Heart left ventricle (tissue), 16 donors: ENCODE results near the gene ARAP3. TPM values are rescaled to one million over a fixed set of nuclear protein-coding genes. Genes with fewer than 3 reads are reported as not detected.

Experiments used
- ATAC-seq, 4 donors: fragments of 200-7000 bp; cut with Tn5 transposase; one replicate each; pipeline ENCODE4 v1.9.1; 2020 to 2022; ENCODE audit warnings: moderate library complexity in 4 of 4, mild to moderate bottlenecking in 3 of 4, moderate number of reproducible peaks in 1 of 4
- DNase-seq, 5 donors: peaks; one replicate each; pipeline ENCODE4 v3.0.0-alpha.2; 2020
- H3K27ac ChIP-seq, 12 donors: fragments of 200-600 bp; sonication (generic) in 4 of 12; one replicate each; pipeline versions ENCODE4 v1.5.0 to v1.8.0; 2016 to 2022; ENCODE audit warnings: mild to moderate bottlenecking in 2 of 12
- H3K27me3 ChIP-seq, 9 donors: fragments of 200-600 bp; sonication (generic) in 2 of 9; one replicate each; pipeline versions ENCODE4 v1.5.1 to v1.8.0; 2016 to 2022; ENCODE audit warnings: mild to moderate bottlenecking in 3 of 9
- H3K36me3 ChIP-seq, 9 donors: fragments of 200-600 bp; sonication (generic) in 2 of 9; one replicate each; pipeline versions ENCODE4 v1.5.0 to v1.8.0; 2018 to 2022; ENCODE audit warnings: mild to moderate bottlenecking in 2 of 9
- H3K4me1 ChIP-seq, 12 donors: fragments of 200-600 bp; sonication (generic) in 4 of 12; one replicate each; pipeline versions ENCODE4 v1.5.0 to v1.8.0; 2016 to 2022; ENCODE audit warnings: mild to moderate bottlenecking in 3 of 12
- H3K4me3 ChIP-seq, 12 donors: fragments of 200-600 bp; sonication (generic) in 4 of 12; one replicate each; pipeline versions ENCODE4 v1.5.0 to v1.8.0; 2017 to 2022; ENCODE audit warnings: mild to moderate bottlenecking in 9 of 12, moderate library complexity in 4 of 12
- H3K9me3 ChIP-seq, 12 donors: fragments of 200-600 bp; sonication (generic) in 4 of 12; one replicate each; pipeline versions ENCODE4 v1.5.0 to v1.8.0; 2016 to 2022; ENCODE audit warnings: mild to moderate bottlenecking in 1 of 12
- CTCF ChIP-seq, 12 donors: fragments of 200-600 bp; sonication (generic) in 4 of 12; IDR thresholded peaks; one replicate each; pipeline versions ENCODE4 v1.5.0 to v1.8.0; 2018 to 2022; ENCODE audit warnings: antibody characterized with exemption in 12 of 12, mild to moderate bottlenecking in 5 of 12
- POLR2A ChIP-seq, 2 donors: fragments of 450-650 bp; IDR thresholded peaks; one replicate each; pipeline ENCODE4 v1.6.1; 2017; ENCODE audit warnings: antibody characterized with exemption in 2 of 2, mild to moderate bottlenecking in 2 of 2, moderate library complexity in 2 of 2
- WGBS, 4 donors: extraction: QIAGEN DNeasy Blood & Tissue Kit in 2 of 4; methylation state at CpG; one replicate each; pipeline versions ENCODE4 v1.1.5 to v1.1.7; 2013 to 2018; 5-methylcytosine and 5-hydroxymethylcytosine counted together
- intact Hi-C, 10 donors: fragments of 100-400 bp; cut with DNase I; formaldehyde crosslinking; loops; one replicate each; pipeline versions ENCODE4 v1.11.1 to v1.14.2; 2022
- polyA plus RNA-seq, 2 donors: library from polyadenylated mRNA; stranded (reverse); fragments of 200-250 nt; gene quantifications; one replicate each; pipeline ENCODE4 v1.2.3, GENCODE V29; 2013
- total RNA-seq, 9 donors: library from RNA; depleted of rRNA in 2 of 9; stranded (reverse); fragments of >200 nt in 2 of 9; fragmentation: NEBNext Ultra II Directional in 3 of 9; extraction: Animal tissue kit (Norgen Biotek cat#: 25700) in 3 of 9; gene quantifications; one replicate each; pipeline versions ENCODE4 v1.1.0 to v1.2.4, GENCODE V29; 2016 to 2023
- donor health status: ischemic (EF 13 %, LVEDD 7.1; RV severe dilation, severe dysfunction).
- donor health status: healthy with polysubstance abuse.
- donor health status: DM: no; HTN: yes; CAD: no.
- donor health status: DM: no; HTN: no; CAD: no.
- donor health status: ischemic (EF 25% LVEDD 6.9; RV normal size, moderate dysfunction).
- donor health status: ischemic (EF 25% LVEDD 5.7; RV mildly dilated, moderate dysfunction).
- donor health status: healthy.
- donor health status: DM: yes; HTN: yes; CAD: no.
- donor health status: ischemic (EF 35%, LVEDD 5.7; RV mildly dilated, moderate dysfunction).
- donor health status: nonischemic (EF 11% LVEDD 7.7; RV severe dilation, severe dysfunction).
- donor health status: DM: yes; HTN: yes; CAD: no.
- donor health status: PGD.
- donor health status: ischemic (EF 29% LVEDD 5.4; RV normal size, mild dysfunction).
- donor health status: nonischemic (EF 23%, LVEDD 6.1; RV moderate dilation, normal function).

Gene ARAP3
- total and polyA plus RNA-seq, 11 donors: 8.9 to 20.5 (median 13.8) TPM

DNA sequence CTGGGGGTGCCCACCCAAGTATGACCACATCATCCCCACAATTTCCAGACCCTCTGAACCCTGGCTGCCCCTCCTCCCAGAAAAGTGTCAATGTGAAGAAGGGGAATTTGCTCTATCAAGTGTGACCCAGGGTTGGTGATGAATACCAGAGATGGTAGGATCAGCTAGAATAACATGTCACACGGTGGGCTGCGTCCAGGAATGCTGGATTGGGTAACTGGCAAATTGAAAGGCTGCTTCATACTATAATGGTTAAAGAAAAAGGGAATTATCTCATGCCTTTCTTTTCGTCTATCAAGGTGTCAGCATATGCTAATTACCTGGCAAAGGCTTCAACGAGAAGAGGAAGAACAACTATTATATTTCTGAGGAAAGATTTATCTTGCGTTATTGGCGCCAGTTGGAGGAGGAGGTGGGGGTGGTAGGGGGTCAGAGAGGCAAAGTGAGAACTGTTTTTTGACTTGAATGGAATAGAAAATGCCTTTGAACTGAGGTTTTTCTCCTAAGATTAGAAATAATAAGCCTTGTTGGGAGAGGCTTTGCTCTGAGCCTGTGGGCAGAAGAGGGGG is 27.8 kb upstream of the ARAP3 start:
- intact Hi-C loops: loop anchor here in 3 of 10 donors (5.0 kb wide), 3 partner anchors 38 to 103 kb away; no protein-coding TSS in a partner anchor
- no peaks in the 10 kb centered on the region for H3K9me3 ChIP-seq
- ATAC-seq (no peak), DNase-seq (no peak)
- H3K27ac ChIP-seq: no peak overlapping the region
- WGBS, 4 donors: 61 to 68% (median 64%) methylated on average over 6 of the region's 6 CpGs
- H3K4me1 ChIP-seq: peaks cover 0 to 13% (median 2%) of the 10 kb centered on the region in 12 donors
- no peaks in the 10 kb centered on the region for H3K36me3 ChIP-seq
- peaks cover 0 to 2% (median 0%) of the 10 kb centered on the region in 9 donors for H3K27me3 ChIP-seq
- TF ChIP-seq POLR2A (IDR thresholded peaks at IDR 0.05) (no peak), CTCF (IDR thresholded peaks at IDR 0.05) (no peak)
- H3K4me3 ChIP-seq: no peak overlapping the region

- TF ChIP-seq CTCF (IDR thresholded peaks at IDR 0.05): no peak
- TF ChIP-seq POLR2A (IDR thresholded peaks at IDR 0.05): no peak
- H3K27me3 ChIP-seq: peaks cover 0 to 11% (median 0%) of the 10 kb centered on the region in 9 donors
Measured at GRCh38 chr5:141708016-141708415, 26.0 kb upstream of the ARAP3 start.

DNA sequence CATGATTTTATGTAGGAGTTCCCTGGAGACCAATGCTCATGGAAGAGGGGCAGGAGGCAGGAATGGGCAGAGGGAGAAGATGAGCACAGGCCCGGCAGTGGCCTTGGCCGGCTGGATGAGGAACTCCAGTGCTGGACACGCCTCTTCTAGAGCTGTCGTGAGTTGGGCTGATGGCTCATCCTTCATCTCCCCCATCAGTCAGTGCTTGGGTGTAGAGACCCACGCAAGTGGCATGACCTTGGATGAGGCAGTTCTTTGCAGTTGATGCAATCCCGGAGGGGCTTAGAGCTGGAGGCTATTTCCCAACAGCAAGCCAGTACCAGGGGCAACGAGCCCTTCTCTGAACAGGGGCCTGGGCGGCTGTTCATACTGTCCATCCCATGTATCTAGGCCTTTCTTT is 25.5 kb upstream of the ARAP3 start:
- TF ChIP-seq CTCF (IDR thresholded peaks at IDR 0.05): no peak
- TF ChIP-seq POLR2A (IDR thresholded peaks at IDR 0.05): no peak
- Histone ChIP-seq H3K27ac (no peak overlapping the region), H3K27me3 (peaks cover 0 to 13% (median 2%) of the 10 kb centered on the region in 9 donors), H3K4me1 (peaks cover 0 to 8% (median 2%) of the 10 kb centered on the region in 12 donors), H3K9me3 (no peaks in the 10 kb centered on the region), H3K4me3 (no peak overlapping the region), H3K36me3 (no peaks in the 10 kb centered on the region)
- intact Hi-C loops: loop anchor here in 2 of 10 donors (5.0 kb wide), 2 partner anchors 50 to 105 kb away; no protein-coding TSS in a partner anchor
- no peak for DNase-seq
- ATAC-seq: no peak
- WGBS, 4 donors: 78 to 84% (median 81%) methylated on average over 8 of the region's 8 CpGs

More at GRCh38 chr5:141708016-141708415, 26.0 kb upstream of the ARAP3 start:
- DNase-seq: no peak
- intact Hi-C loops: loop anchor here in 2 of 10 donors (5.0 kb wide), 2 partner anchors 49 to 104 kb away; no protein-coding TSS in a partner anchor
- ATAC-seq: no peak
- H3K4me3 ChIP-seq: no peak overlapping the region
- H3K36me3 ChIP-seq: no peaks in the 10 kb centered on the region
- 65 to 79% (median 77%) methylated on average over 9 of the region's 9 CpGs for WGBS, 4 donors
- H3K9me3 ChIP-seq: no peaks in the 10 kb centered on the region
- no peak overlapping the region for H3K27ac ChIP-seq
- H3K4me1 ChIP-seq: peaks cover 0 to 4% (median 0%) of the 10 kb centered on the region in 12 donors

DNA sequence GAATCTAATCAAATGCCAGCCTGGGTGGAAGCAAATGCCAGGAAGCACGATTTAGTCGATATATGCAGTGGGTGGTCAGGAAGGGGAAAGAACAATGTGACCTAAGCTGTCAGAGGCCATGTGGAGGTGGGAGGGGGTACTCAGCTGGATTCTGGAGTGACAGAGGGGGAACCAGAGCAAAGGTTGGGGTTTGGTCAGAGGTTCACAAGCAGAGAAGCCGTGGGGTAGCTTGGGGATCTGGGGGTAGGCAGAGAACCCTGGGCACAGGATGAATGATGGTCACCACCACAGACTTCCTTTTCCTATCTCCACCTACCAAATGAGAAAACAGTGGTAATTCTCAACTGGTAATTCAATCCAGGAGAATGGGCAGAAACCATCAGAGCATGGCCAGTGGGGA is 24.1 kb upstream of the ARAP3 start:
- intact Hi-C loops: loop anchor here in 2 of 10 donors (5.0 kb wide), 2 partner anchors 51 to 106 kb away; no protein-coding TSS in a partner anchor
- no peaks in the 10 kb centered on the region for H3K36me3 ChIP-seq
- no peak overlapping the region for H3K4me3 ChIP-seq
- H3K9me3 ChIP-seq: no peaks in the 10 kb centered on the region
- 59 to 66% (median 62%) methylated on average over 3 of the region's 3 CpGs for WGBS, 4 donors
- TF ChIP-seq POLR2A (IDR thresholded peaks at IDR 0.05) (no peak), CTCF (IDR thresholded peaks at IDR 0.05) (no peak)
- H3K27ac ChIP-seq: no peak overlapping the region
- H3K4me1 ChIP-seq: peaks cover 0 to 22% (median 15%) of the 10 kb centered on the region in 12 donors
- H3K27me3 ChIP-seq: peaks cover 0 to 27% (median 9%) of the 10 kb centered on the region in 9 donors
- no peak for DNase-seq
- no peak for ATAC-seq
